GM12891 (cell line): ENCODE results near the gene CCSER1.

Source experiments
- POLR2A ChIP-seq: IDR thresholded peaks from 2 replicates; pipeline ENCODE4 v1.6.1; 2011; ENCODE audit warnings: low read depth, low read length, control low read depth
- POLR2AphosphoS5 ChIP-seq: IDR thresholded peaks from 2 replicates; pipeline ENCODE4 v1.6.1; 2011; ENCODE audit warnings: low read depth, low read length, control low read depth

GRCh38 chr4:90160044-90160443 is 32.9 kb downstream of the CCSER1 start:
- TF ChIP-seq POLR2AphosphoS5 (no peak), POLR2A (no peak)
